HG03045 (cell line): ENCODE measurements around the gene MSH3.
"Not testable (repeated sequence)": the region's sequence is repeated elsewhere in the genome, so short reads cannot be mapped to it uniquely, and the experiment has no call there.

Experiments used
- ATAC-seq: cut with Tn5 transposase; IDR thresholded peaks from one replicate; pipeline ENCODE4 v1.9.1; 2021; ENCODE audit warnings: mild to moderate bottlenecking, moderate library complexity; ENCODE audit not compliant: unreplicated experiment

MSH3 gene

DNA sequence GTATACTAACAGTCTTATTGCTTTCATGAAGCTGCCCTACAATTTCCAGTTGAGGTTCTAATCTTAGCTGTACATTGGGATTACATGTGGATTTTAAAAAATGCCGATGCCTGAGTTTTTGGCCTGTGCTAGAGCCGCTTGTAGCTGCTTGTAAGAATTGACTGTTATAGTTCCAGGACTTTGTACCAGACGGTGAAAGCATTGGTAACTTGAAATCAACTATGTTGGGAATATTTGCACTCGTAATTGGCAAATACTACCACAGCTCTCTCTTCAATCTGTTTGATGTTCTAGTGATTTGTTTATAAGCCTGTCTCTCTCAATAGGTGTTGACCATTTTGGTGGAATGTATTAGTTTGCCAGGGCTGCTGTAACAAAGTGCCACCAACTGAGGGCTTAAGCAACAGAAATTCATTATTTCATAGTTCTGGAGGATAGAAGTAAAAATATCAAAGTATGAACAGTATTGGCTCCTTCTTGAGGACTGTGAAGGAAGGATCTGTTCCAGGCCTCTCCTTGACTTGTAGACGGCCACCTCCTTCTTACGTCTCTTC is 50.8 kb downstream of the MSH3 start:
- no peak for ATAC-seq

DNA sequence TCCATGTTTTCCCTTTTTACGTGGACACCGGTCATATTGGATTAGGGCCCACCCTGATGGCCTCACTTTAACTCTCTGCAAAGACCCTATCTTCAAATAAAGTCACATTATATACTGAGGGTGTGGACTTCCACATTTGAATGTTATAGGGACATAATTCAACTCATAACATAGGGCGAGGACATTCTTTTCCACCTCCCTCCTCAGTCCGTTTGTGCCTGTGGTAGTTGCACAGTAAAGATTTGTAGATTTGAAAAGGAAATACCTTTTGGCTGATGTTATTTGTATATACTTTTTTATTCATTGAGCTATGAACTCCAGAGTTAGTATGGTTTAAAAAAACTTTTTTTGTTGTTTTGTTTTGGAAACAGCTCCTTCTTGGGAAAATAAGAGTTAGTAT is 51.3 kb downstream of the MSH3 start:
- no peak for ATAC-seq

DNA sequence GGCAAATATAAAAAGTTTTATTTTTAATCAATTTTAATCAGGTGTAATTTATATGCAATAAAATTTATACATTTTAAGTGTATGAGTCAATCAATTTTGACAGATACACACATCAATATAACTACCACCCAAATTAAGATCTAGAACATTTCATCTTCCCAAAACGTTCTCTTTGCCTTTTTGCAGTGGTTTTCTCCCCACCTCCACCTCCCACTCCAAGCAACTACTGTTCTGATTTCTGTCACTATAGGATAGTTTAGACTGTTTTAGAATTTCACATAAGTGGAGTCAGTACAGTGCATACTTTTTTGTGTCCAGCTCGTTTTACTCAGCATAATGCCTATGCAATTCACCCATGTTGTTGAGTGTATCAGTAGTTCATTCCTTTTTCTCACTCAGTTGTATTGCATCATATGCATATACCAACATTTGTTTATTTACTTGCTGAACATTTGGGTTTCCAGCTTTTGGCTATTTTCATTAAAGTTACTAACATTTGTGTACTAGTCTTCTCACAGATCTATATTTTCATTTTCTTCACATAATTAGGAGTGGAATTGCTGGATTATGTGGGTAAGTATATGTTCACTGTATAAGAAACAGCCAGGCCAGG is 52.5 kb downstream of the MSH3 start:
- ATAC-seq: no peak

DNA sequence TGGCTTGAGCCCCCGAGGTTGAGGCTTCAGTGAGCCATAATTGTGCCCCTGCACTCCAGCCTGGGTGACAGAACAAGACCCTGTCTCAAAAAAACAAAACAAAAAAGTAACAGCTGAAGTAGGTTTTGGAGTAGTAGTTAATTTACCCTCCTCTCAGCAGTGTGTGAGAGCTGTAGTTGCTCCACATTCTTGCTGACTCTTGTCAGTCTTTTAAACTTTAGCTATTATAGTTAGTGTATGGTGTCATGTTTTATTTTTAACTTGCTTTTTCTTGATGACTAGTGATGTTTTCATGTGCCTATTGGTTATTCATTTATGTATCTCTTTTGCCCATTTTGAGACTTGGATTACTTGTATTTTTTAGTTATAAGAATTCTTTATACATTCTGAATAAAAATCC is 53.2 kb downstream of the MSH3 start:
- no peak for ATAC-seq

DNA sequence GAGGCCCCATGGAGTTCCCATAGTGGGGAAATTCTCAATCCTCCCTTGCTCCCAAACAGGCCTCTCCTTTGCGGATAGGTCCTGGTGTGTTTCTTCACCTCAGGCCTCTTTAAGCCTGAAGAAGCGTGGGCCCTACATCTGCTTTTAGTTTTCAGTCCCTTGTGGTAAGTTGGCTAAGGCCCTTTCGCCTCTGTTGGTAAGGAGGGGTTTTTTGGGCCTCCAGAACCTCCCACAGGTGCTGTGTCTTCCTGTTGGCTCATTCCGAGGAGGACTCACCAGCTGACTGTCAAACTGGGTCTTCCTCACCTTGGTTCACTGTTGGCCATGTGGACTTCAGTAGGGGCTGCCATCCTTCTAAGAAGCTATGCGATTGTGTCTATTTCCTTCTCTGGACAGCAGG is 56.8 kb downstream of the MSH3 start:
- no peak for ATAC-seq

DNA sequence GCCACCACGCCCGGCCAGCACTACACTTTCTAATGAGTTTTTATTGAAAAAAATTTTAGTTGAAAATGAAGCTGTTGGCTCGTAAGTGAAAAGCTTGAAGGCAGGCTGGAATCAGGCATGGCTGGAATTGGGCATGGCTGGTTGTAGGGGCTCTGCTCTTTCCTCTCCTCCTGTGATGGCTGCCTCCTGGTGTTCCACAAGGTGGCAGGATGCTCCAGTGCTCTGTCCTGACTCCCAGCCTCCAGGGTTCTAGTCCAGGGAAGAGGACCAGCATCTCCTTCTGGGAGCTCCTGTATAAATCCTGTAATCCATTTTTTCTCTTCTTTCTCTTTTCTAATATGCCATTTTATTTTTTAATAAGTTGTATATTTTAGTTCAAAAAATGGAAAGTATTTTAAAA is 57.5 kb downstream of the MSH3 start:
- no peak for ATAC-seq

DNA sequence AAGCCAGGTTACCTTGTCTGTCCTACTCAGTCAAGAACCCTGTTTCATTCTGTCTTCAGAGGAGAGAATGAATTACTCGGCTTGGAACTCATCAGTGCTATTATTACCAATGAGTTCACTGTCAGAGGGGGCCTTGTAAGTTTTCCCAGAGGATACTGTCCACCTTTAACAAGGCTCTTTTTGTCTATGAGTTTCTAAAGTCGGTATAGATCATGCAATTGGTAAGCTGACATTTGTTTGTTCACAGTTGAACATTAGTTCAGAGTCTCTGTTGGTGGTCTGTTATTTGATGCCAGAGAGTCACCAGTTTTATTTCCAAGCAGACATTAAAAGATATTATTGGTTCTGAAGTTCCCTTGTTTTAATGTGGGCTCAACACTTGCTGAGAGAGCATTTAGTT is 58.5 kb downstream of the MSH3 start:
- ATAC-seq: no peak

DNA sequence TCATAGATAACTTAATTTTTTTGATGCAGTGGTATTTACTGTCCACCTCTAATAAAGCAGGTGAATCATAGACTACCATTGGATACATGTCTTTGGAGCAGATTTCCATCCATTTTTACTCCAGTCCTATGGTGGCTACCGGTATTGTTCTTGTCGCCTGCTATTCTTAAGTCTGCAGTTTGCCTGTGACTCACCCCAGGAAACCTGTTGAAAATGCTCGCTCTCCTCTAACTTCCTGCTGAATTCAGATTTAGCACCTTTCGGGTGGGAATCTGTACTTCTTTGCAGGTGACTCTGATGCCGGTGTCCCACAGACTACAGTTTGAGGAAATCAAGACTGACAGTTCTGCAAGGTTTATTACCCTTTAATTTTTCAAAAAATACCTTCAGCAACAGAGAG is 59.2 kb downstream of the MSH3 start:
- ATAC-seq: no peak

DNA sequence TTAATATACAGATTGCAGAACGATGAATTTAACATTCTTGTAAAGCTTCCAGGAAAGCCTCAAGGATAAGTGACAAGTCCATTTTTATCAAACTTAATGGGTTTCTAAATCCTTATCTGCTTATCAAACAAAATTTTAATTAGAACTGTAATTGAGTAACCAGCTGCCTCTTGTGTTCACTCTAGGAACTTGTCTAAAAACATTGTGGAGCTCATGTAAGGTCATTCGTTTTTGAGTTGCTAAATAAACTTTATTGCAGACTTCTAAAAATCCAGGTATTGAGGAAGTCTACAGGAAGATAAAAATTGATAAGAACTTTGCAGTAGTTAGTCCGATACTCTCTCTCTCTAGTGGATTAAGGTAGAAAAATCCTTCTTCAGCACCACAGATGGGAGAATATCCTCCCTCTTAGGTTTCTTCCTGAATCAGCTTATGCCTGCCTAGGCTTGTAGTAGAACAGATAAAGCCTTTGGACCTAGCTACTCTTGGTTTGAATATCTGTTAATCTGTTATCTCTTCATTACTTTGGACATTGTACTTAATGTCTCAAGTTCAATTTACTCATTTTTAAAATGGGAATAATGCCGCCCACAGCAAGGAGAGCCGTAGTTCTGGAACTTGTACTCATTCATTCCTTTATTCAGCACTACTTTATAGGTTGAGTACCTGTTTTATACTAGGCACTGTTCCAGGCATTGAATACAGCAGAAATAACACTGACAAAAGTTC is 60.3 kb downstream of the MSH3 start:
- no peak for ATAC-seq

DNA sequence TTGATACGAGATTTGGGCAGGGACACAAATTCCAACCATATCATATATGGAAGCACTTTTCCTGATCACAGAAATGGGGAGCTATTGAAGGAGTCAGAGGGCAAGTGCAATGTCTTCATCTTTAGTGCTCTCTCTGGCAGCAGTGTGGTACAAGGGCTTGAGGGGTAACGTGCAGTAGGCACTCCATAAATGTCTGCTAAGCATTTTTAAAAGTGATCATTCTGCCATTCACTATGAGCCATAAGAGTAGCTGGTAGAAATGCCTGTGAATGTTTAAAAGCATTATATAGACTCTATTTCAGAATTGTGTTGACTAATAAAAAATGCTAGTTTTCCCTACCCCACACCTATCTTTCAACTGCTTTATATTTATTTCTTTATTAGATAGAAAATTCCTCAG is 61.4 kb downstream of the MSH3 start:
- no peak for ATAC-seq

DNA sequence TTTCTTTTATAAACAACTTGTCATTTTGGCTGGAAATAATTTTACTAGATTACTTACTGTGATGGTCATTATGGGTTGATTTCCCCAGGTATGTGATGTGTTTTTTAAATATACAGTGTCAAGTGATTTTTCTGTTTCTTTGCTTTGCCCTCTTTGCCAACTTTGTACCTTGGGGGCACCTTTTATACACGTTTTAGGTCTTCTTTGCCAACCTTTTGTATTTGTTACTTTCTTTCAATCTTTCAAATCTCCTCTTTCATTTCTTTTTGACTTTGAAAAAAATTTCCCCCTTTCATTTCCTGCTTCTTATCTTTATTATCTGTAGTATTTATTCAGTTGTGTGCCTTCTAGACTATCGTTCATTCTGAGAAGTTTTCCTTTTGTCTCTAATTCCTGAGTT is 65.7 kb downstream of the MSH3 start:
- no peak for ATAC-seq

DNA sequence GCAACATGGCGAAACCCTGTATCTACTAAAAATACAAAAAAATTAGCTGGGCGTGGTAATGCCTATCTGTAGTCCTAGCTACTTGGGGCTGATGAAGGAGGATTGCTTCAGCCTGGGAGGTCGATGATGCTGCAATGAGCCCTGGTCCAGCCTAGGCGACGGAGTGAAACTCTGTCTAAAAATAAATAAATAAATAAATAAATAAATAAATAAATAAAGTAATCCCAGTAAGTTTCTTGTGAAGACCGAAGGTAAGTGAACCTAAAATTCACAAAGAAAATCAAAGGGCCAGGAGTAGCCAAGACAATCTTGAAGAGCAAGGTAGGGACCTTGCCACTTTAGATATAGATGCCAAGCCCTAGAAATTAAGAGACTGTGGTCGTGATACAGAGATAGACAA is 68.5 kb downstream of the MSH3 start:
- ATAC-seq: no peak

DNA sequence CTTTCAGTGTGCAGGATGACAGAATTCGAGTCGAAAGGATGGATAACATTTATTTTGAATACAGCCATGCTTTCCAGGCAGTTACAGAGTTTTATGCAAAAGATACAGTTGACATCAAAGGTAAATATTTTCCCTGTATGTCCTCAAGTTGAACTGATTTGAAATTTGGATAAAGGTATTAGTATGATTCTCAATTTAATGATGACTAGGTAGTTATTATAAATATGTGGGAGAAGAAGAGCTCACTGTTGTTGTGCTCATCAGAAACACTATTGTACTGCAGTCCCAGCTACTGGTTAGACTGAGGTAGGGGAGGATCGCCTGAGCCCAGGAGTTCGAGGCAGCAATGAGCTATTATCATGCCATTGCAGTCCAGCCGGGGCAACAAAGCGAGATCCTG is 71.0 kb downstream of the MSH3 start:
- ATAC-seq: no peak

DNA sequence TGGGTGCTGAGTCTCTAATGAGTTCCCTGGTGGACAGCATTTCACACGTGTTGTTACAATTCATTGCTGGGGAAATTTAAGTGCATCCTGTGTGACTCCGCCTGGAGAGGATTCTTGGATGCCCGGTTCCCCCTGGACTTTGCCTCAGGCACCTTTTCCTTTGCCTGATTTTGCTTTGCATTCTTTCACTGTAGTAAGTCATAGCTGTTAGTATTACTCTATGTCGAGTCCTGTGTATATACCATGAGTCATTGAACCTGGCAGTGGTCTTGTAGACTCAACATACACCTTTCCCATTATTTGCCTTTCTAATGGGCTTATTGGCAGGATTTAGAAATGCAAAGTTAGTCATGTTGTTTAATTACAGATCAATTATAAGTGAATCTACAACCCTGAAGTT is 82.3 kb downstream of the MSH3 start:
- no peak for ATAC-seq

DNA sequence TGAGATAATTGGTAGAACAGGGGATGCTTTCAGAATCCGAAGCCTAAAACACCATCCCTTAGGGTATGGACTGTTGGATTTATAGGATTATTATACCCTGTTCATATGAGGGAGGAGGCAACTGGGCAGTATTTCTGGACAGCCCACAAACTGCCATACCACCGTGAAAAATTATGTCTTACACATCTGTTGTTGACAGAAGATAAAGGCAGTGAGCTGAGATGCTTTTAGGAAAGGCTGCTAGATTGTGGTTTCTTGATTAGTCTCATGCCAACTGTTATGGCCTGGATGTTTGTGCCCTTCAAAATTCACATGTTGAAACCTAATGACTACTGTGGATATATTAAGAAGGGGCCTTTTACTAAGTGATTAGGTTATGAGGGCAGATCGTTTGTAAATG is 84.0 kb downstream of the MSH3 start:
- ATAC-seq: no peak

DNA sequence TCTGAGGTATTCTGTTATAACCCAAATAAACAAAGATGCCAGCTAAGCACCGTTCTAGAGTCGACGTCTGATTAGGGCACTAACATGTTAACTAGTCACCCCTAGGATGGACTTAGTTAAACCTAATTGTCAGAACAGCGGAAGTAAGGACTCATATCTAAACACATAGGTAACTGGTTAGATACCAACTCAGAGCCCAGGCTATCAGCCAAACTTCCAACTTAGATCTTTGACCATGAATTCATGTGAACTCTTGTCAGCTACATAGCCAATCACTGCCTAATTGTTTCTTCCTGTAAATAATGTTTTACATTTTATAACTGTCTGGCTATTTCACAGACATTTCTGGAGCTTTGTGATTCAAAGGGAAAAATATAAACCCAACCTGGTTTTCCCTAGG is 84.6 kb downstream of the MSH3 start:
- no peak for ATAC-seq

DNA sequence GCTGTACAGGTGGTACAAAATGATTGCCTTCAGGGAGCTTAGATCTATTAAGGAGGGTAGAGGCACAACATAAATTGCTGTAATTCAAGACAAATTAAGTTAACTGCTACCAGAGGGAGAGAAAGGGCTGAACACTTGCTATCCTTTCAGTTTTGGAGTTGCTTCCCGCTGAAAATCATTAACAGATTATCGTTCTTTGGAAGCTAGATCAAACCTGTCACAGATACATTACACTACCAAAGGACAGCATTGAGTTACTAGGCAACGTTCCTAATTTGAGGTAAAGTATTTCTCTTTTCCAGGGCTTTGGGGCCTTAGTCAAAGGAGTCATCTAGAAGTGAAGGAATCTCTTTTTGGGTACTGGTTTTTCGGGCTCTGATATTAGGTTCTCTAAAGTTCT is 85.0 kb downstream of the MSH3 start:
- ATAC-seq: no peak

DNA sequence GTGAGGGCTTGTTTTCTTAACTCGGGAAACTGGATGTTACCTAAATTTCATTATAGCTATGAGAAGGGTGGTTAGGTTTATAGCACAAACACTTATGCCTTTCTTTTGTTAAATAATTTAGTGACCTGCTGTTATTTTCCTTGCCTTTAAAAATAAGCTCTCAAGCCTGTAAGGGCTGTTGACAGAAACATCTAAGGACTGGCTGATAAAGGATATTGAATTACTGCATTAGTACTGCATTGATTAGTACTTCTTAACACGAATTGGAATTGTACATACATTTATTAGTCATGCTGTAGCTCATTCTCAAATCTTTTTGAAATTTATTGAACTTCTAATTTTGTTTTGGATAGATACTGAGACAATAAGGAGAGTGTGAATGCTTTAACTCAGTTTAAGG is 85.4 kb downstream of the MSH3 start:
- ATAC-seq: no peak

DNA sequence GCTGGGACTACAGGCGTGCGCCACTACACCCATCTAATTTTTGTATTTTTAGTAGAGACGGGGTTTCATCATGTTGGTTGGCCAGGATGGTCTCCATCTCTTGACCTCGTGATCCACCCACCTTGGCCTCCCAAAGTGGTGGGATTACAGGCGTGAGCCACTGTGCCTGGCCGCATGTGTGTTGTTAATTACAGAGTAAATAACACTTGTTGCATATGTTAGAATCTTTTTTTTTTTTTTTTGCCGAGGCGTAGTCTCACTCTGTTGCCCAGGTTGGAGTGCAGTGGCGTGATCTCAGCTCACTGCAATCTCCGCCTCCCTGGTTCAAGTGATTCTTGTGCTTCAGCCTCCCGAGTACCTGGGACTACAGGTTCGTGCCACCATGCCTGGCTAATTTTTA is 86.0 kb downstream of the MSH3 start:
- ATAC-seq: not testable (repeated sequence)

DNA sequence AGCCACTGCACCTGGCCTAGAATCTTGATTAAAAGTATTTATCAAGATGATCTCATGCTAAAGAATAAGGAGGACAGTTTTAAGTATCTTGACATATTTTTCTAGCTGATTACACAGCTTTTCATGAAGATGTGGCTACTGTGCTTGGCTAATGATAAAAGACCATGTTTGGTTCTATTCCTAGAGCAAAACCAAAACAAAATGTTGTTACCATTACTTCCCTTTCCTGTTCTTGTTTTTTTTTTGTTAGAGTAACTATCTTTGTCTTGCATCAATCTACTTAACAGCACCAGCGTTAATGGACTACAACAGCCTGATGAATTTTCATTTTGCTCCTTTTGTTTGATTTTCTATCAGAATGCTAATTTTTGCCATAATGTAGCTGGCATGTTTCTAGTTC is 86.5 kb downstream of the MSH3 start:
- no peak for ATAC-seq

DNA sequence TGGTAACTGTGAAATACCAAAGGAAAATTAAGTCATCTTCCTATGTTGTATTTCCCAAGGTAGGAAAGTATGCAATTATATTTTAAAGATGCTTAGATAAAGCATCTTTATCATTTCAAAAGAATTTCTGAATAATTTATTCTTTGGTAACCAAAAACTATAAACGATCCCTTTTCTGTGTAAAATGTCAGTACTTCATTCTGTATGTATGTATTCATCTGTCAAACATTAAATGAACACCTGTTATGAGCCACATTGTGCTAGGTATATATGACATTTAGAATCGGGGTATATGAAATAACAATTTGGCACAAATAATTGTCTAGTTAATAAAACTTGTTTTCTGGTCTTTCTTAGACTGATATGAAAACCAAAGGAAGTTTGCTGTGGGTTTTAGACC is 89.7 kb downstream of the MSH3 start:
- ATAC-seq: no peak

DNA sequence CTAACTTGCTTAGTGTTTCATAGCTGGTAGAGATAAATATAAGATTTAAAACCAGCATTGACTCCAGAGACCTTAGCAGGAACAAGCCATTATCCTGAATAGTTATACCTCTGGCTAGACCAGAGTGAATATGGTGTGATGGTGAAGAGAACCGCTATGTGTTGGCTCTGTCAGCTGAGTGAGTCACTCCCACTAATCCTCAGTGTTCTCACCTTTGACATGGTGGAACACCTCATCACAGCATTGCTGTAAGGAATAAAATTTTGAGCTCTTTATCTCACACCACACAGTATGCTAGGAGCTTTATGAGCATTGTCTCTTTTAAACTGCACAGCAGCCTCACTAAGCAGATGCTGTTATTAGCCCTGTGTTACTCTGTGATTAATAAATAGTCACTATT is 91.0 kb downstream of the MSH3 start:
- ATAC-seq: no peak

DNA sequence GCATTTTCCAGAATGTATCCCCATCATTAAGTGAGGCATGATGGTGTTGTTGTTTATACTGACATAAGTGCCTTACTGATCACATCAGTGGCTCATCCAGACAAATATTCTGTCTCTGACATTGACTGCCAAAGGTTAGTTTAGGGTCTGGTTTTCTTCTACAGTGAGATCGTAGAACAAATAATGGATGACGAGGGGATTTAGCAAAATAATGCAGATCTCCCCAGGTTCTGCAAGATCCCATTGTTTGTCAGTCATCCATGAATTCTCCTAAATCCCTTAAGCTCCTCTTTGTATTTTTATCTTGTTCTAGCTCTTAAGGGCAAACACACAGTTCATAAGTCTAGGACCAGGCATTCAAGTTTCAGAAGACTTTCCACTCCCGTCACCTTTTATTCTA is 93.5 kb downstream of the MSH3 start:
- no peak for ATAC-seq
